Measurements from ENCODE around the gene SLC22A2. TPM values are rescaled to one million over a fixed set of nuclear protein-coding genes. Genes with fewer than 3 reads are reported as not detected.

Gene SLC22A2
- total RNA-seq, 5 donors from 2014 or later (not counting 1 experiment from before 2014, with no cell fraction given) = not detected

DNA sequence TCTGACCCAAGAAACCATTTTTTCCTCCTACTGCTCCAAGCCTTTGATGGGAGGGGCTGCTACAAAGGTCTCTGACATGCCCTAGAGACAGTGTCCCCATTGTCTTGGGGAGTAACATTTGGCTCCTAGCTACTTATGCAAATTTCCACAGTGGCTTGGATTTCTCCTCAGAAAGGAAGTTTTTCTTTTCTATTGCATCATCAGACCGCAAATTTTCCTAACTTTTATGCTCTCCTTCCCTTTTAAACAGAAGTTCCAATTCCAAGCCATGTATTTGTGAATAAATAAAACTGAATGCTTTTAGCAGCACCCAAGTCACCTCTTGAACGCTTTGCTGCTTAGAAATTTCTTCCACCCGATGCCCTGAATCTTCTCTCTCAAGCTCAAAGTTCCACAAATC lies 51.0 kb downstream of the SLC22A2 start:
- Histone ChIP-seq H3K9me3 (no peaks in the 10 kb centered on the region), H3K4me1 (ENCODE audit: control insufficient read depth in 1 of 2, extremely low read depth in 1 of 2, insufficient read depth in 2 of 2, low read length in 2 of 2) (no peaks in the 10 kb centered on the region), H3K36me3 (ENCODE audit: control insufficient read depth in 2 of 2, extremely low read depth in 1 of 2, insufficient read depth in 1 of 2, low read length in 1 of 2) (no peaks in the 10 kb centered on the region), H3K4me3 (ENCODE audit: control insufficient read depth in 1 of 2, extremely low read depth in 1 of 2, low read length in 1 of 2) (no peak overlapping the region), H3K27me3 (replicated peaks in 1 of 2; ENCODE audit: control insufficient read depth in 2 of 2, extremely low read depth in 1 of 2, insufficient read depth in 2 of 2, low read length in 1 of 2) (peaks cover 0 to 8% of the 10 kb centered on the region in 2 experiments), H3K27ac (ENCODE audit: low read length) (no peak overlapping the region)
- peaks cover 15 to 33% of the 10 kb centered on the region in 2 donors for H3K27me3 Mint-ChIP-seq
- no peak overlapping the region for H3K27ac Mint-ChIP-seq
- H3K36me3 Mint-ChIP-seq = no peaks in the 10 kb centered on the region
- no peaks in the 10 kb centered on the region for H3K4me1 Mint-ChIP-seq
- no peak for DNase-seq
- no peak for ATAC-seq (replicated peaks in 1 of 4)
- H3K9me3 Mint-ChIP-seq = peaks cover 5 to 9% (median 6%) of the 10 kb centered on the region in 3 donors
- ChIA-PET CTCF (no interaction called here), POLR2A (no interaction called here)
- no peak overlapping the region for H3K4me3 Mint-ChIP-seq
- 100% methylated on average over 1 of the region's 3 CpGs for WGBS (ENCODE audit: insufficient coverage)

DNA sequence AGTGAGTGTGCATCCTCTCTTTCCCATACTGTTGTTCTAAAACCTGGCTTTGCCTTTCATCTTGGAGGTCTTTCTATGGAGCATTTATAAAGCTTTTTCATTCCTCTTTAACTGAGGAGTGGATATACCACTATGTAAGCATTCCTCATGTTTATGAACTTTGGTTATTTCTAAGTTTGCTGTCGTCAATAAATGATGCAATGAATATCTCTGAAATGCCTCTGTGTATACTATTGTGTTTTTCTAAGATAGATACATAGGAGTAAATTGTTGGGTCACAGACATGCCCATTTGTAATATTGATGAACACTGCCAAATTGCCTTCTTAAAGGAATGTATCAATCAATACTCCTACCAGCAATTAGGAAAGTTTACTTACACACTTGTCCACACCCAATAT lies 53.9 kb downstream of the SLC22A2 start:
- WGBS (ENCODE audit: insufficient coverage) = no CpG with 5 or more reads among the region's 1 CpG
- no peak overlapping the region for H3K27ac ChIP-seq (ENCODE audit: low read length)
- POLR2A ChIA-PET = interaction anchor here in 1 of 2 donors (0.7 kb wide), 1 partner anchor 676 kb away, joined by 9 read pairs; no protein-coding TSS in a partner anchor
- no peaks in the 10 kb centered on the region for H3K4me1 ChIP-seq (ENCODE audit: control insufficient read depth in 1 of 2, extremely low read depth in 1 of 2, insufficient read depth in 2 of 2, low read length in 2 of 2)
- H3K27ac Mint-ChIP-seq = no peak overlapping the region
- CTCF ChIA-PET = interaction anchor here in 1 of 2 donors (0.6 to 0.7 kb wide), 2 partner anchors 32 to 592 kb away, joined by 3 to 4 read pairs; no protein-coding TSS in a partner anchor
- peaks cover 13 to 37% of the 10 kb centered on the region in 2 donors for H3K27me3 Mint-ChIP-seq
- no peaks in the 10 kb centered on the region for H3K9me3 ChIP-seq
- H3K36me3 ChIP-seq (ENCODE audit: control insufficient read depth in 2 of 2, extremely low read depth in 1 of 2, insufficient read depth in 1 of 2, low read length in 1 of 2) = no peaks in the 10 kb centered on the region
- peaks cover 4 to 6% (median 5%) of the 10 kb centered on the region in 3 donors for H3K9me3 Mint-ChIP-seq
- no peak overlapping the region for H3K4me3 Mint-ChIP-seq
- H3K27me3 ChIP-seq (replicated peaks in 1 of 2; ENCODE audit: control insufficient read depth in 2 of 2, extremely low read depth in 1 of 2, insufficient read depth in 2 of 2, low read length in 1 of 2) = peaks cover 0 to 16% of the 10 kb centered on the region in 2 experiments
- ATAC-seq (replicated peaks in 1 of 4) = no peak
- no peaks in the 10 kb centered on the region for H3K36me3 Mint-ChIP-seq
- no peaks in the 10 kb centered on the region for H3K4me1 Mint-ChIP-seq
- H3K4me3 ChIP-seq (ENCODE audit: control insufficient read depth in 1 of 2, extremely low read depth in 1 of 2, low read length in 1 of 2) = no peak overlapping the region
- DNase-seq = no peak

DNA sequence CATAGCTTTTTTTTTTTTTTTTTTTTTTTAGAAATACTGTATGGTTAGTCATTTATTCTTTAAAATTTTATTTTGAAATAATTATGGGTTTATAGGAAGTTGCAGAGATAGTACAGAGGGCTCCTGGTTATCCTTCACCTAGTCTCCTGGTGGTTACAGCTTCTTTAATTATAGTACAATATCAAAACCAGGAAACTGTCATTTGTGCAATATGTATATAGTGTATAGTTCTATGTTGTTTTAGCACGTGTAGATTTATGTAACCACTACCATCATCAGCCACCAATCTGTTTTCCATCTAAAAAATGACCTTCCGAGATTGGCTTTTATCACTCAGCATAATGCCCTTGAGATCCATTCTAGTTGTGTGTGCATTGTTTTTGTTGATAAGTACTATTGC lies 54.7 kb downstream of the SLC22A2 start:
- no peak for ATAC-seq (replicated peaks in 1 of 4)
- Histone ChIP-seq H3K9me3 (no peaks in the 10 kb centered on the region), H3K36me3 (ENCODE audit: control insufficient read depth in 2 of 2, extremely low read depth in 1 of 2, insufficient read depth in 1 of 2, low read length in 1 of 2) (no peaks in the 10 kb centered on the region), H3K4me1 (ENCODE audit: control insufficient read depth in 1 of 2, extremely low read depth in 1 of 2, insufficient read depth in 2 of 2, low read length in 2 of 2) (no peaks in the 10 kb centered on the region), H3K4me3 (ENCODE audit: control insufficient read depth in 1 of 2, extremely low read depth in 1 of 2, low read length in 1 of 2) (no peak overlapping the region), H3K27me3 (replicated peaks in 1 of 2; ENCODE audit: control insufficient read depth in 2 of 2, extremely low read depth in 1 of 2, insufficient read depth in 2 of 2, low read length in 1 of 2) (peaks cover 0 to 16% of the 10 kb centered on the region in 2 experiments), H3K27ac (ENCODE audit: low read length) (no peak overlapping the region)
- no CpG with 5 or more reads among the region's 2 CpGs for WGBS (ENCODE audit: insufficient coverage)
- peaks cover 4 to 6% (median 5%) of the 10 kb centered on the region in 3 donors for H3K9me3 Mint-ChIP-seq
- H3K4me1 Mint-ChIP-seq = no peaks in the 10 kb centered on the region
- CTCF ChIA-PET = no interaction called here
- H3K4me3 Mint-ChIP-seq = no peak overlapping the region
- H3K27me3 Mint-ChIP-seq = peaks cover 13 to 31% of the 10 kb centered on the region in 2 donors
- H3K36me3 Mint-ChIP-seq = no peaks in the 10 kb centered on the region
- POLR2A ChIA-PET = interaction anchor here (0.5 to 0.6 kb wide), 4 partner anchors 15 to 1932 kb away, joined by 3 to 5 read pairs (median 4); no protein-coding TSS in a partner anchor
- H3K27ac Mint-ChIP-seq = no peak overlapping the region
- no peak for DNase-seq

DNA sequence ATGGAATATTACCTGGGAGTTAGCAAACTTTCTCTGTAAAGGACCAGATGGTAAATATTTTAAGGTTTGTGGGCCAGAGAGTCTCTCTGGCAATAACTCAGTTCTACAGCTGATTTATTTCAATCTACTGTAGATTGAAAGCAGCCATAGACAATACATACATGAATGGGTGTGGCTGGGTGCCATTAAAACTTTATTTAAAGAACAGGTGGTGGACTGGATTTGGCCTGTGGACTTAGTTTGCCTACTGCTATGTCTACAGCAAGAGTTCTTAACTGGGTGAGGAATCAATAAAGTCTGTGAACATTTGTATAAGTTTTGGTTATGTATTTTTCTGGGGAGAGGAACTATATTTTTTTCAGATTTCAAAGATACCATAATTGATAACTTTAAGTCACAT lies 55.1 kb downstream of the SLC22A2 start:
- H3K27me3 ChIP-seq (replicated peaks in 1 of 2; ENCODE audit: control insufficient read depth in 2 of 2, extremely low read depth in 1 of 2, insufficient read depth in 2 of 2, low read length in 1 of 2) = peaks cover 0 to 16% of the 10 kb centered on the region in 2 experiments
- H3K4me3 Mint-ChIP-seq = no peak overlapping the region
- no peaks in the 10 kb centered on the region for H3K36me3 ChIP-seq (ENCODE audit: control insufficient read depth in 2 of 2, extremely low read depth in 1 of 2, insufficient read depth in 1 of 2, low read length in 1 of 2)
- no peaks in the 10 kb centered on the region for H3K4me1 Mint-ChIP-seq
- H3K9me3 ChIP-seq = no peaks in the 10 kb centered on the region
- peaks cover 4 to 6% (median 5%) of the 10 kb centered on the region in 3 donors for H3K9me3 Mint-ChIP-seq
- H3K27me3 Mint-ChIP-seq = peaks cover 14 to 28% of the 10 kb centered on the region in 2 donors
- no peak overlapping the region for H3K27ac Mint-ChIP-seq
- DNase-seq (no peak), ATAC-seq (replicated peaks in 1 of 4) (no peak)
- H3K4me3 ChIP-seq (ENCODE audit: control insufficient read depth in 1 of 2, extremely low read depth in 1 of 2, low read length in 1 of 2) = no peak overlapping the region
- H3K27ac ChIP-seq (ENCODE audit: low read length) = no peak overlapping the region
- no peaks in the 10 kb centered on the region for H3K36me3 Mint-ChIP-seq
- POLR2A ChIA-PET = interaction anchor here (0.5 to 0.6 kb wide), 4 partner anchors 15 to 1931 kb away, joined by 3 to 5 read pairs (median 4); no protein-coding TSS in a partner anchor
- H3K4me1 ChIP-seq (ENCODE audit: control insufficient read depth in 1 of 2, extremely low read depth in 1 of 2, insufficient read depth in 2 of 2, low read length in 2 of 2) = no peaks in the 10 kb centered on the region
- CTCF ChIA-PET = no interaction called here

DNA sequence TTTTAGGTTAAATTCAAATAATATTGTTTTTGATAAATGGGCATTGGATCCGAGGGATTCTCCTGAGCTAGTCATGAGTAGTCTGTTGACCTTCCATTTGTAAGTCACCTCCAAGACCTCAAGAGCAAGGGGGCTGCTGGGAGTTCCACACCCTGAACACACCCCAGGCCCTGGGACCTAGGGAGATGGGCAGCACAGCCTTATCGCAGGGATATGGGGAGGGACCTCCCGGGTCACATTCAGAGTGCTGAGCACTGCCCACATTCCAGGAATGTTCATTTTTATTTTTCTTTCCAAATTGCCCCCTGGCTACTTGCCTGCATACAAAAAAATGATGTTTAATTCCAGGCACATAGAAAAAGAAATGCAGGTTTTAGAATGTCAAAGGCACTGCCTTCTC lies 55.5 kb downstream of the SLC22A2 start:
- Mint-ChIP-seq H3K4me1 (no peaks in the 10 kb centered on the region), H3K27ac (no peak overlapping the region), H3K27me3 (peaks cover 14 to 27% of the 10 kb centered on the region in 2 donors), H3K36me3 (no peaks in the 10 kb centered on the region), H3K9me3 (peaks cover 4 to 5% (median 5%) of the 10 kb centered on the region in 3 donors), H3K4me3 (no peak overlapping the region)
- DNase-seq = no peak
- CTCF ChIA-PET = no interaction called here
- no peaks in the 10 kb centered on the region for H3K9me3 ChIP-seq
- H3K4me3 ChIP-seq (ENCODE audit: control insufficient read depth in 1 of 2, extremely low read depth in 1 of 2, low read length in 1 of 2) = no peak overlapping the region
- 100% methylated on average over 1 of the region's 3 CpGs for WGBS (ENCODE audit: insufficient coverage)
- no peaks in the 10 kb centered on the region for H3K36me3 ChIP-seq (ENCODE audit: control insufficient read depth in 2 of 2, extremely low read depth in 1 of 2, insufficient read depth in 1 of 2, low read length in 1 of 2)
- POLR2A ChIA-PET = interaction anchor here (0.5 to 0.6 kb wide), 4 partner anchors 15 to 1931 kb away, joined by 3 to 5 read pairs (median 4); no protein-coding TSS in a partner anchor
- peaks cover 0 to 16% of the 10 kb centered on the region in 2 experiments for H3K27me3 ChIP-seq (replicated peaks in 1 of 2; ENCODE audit: control insufficient read depth in 2 of 2, extremely low read depth in 1 of 2, insufficient read depth in 2 of 2, low read length in 1 of 2)
- no peak for ATAC-seq (replicated peaks in 1 of 4)
- no peaks in the 10 kb centered on the region for H3K4me1 ChIP-seq (ENCODE audit: control insufficient read depth in 1 of 2, extremely low read depth in 1 of 2, insufficient read depth in 2 of 2, low read length in 2 of 2)
- H3K27ac ChIP-seq (ENCODE audit: low read length) = no peak overlapping the region

DNA sequence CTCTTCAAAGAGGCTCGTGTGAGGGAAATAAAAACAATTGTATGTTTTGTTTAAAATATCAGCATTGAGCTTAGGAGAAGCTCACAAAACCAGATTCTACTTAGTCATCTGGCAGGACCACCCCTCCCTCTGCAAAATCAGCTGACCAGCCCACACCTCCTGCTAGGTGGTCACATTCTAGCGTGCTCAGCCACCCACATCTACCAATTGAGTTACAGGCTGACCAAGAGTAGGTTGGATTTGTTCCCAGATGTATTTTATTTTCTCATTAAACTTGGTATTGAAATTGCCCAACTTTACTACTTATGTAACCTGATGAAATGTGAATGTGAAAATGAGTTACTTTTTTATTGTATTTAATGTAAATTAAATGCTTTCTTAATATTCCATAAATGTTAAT lies 56.2 kb downstream of the SLC22A2 start:
- ChIA-PET POLR2A (no interaction called here), CTCF (no interaction called here)
- H3K9me3 ChIP-seq = no peaks in the 10 kb centered on the region
- no CpG with 5 or more reads among the region's 2 CpGs for WGBS (ENCODE audit: insufficient coverage)
- H3K27ac ChIP-seq (ENCODE audit: low read length) = no peak overlapping the region
- no peaks in the 10 kb centered on the region for H3K36me3 ChIP-seq (ENCODE audit: control insufficient read depth in 2 of 2, extremely low read depth in 1 of 2, insufficient read depth in 1 of 2, low read length in 1 of 2)
- ATAC-seq (replicated peaks in 1 of 4) (no peak), DNase-seq (no peak)
- H3K9me3 Mint-ChIP-seq = peaks cover 3 to 5% (median 5%) of the 10 kb centered on the region in 3 donors
- no peaks in the 10 kb centered on the region for H3K4me1 ChIP-seq (ENCODE audit: control insufficient read depth in 1 of 2, extremely low read depth in 1 of 2, insufficient read depth in 2 of 2, low read length in 2 of 2)
- H3K4me3 ChIP-seq (ENCODE audit: control insufficient read depth in 1 of 2, extremely low read depth in 1 of 2, low read length in 1 of 2) = no peak overlapping the region
- H3K4me1 Mint-ChIP-seq = no peaks in the 10 kb centered on the region
- no peak overlapping the region for H3K4me3 Mint-ChIP-seq
- H3K27ac Mint-ChIP-seq = no peak overlapping the region
- peaks cover 0 to 14% of the 10 kb centered on the region in 2 experiments for H3K27me3 ChIP-seq (replicated peaks in 1 of 2; ENCODE audit: control insufficient read depth in 2 of 2, extremely low read depth in 1 of 2, insufficient read depth in 2 of 2, low read length in 1 of 2)
- H3K36me3 Mint-ChIP-seq = no peaks in the 10 kb centered on the region
- peaks cover 14 to 26% of the 10 kb centered on the region in 2 donors for H3K27me3 Mint-ChIP-seq
